NCI-H2107 (cell line): ENCODE data around the gene SBNO2.
"Not testable (repeated sequence)": the region's sequence is repeated elsewhere in the genome, so short reads cannot be mapped to it uniquely, and the experiment has no call there.

Experiments
- DNase-seq: peaks from one replicate; lab custom pipeline; 2025; lab: John Stamatoyannopoulos, UW

SBNO2 gene

GRCh38 chr19:1134431-1134830 is 39.6 kb downstream of the SBNO2 start:
- no peak for DNase-seq

- DNase-seq: no peak
These were observed 40.6 kb downstream of the SBNO2 start for GRCh38 chr19:1133471-1133929.

GRCh38 chr19:1132552-1133383 is 41.3 kb downstream of the SBNO2 start:
- DNase-seq: no peak

GRCh38 chr19:1131718-1132551 is 42.1 kb downstream of the SBNO2 start:
- no peak for DNase-seq

- DNase-seq: no peak
These were observed 43.0 kb downstream of the SBNO2 start for GRCh38 chr19:1130771-1131717.

GRCh38 chr19:1129535-1129934 is 44.5 kb downstream of the SBNO2 start:
- no peak for DNase-seq

GRCh38 chr19:1129084-1129483 is 45.0 kb downstream of the SBNO2 start:
- DNase-seq: not testable (repeated sequence)

GRCh38 chr19:1128106-1128505 is 46.0 kb downstream of the SBNO2 start:
- DNase-seq: no peak

GRCh38 chr19:1126984-1127760 is 46.9 kb downstream of the SBNO2 start:
- no peak for DNase-seq

GRCh38 chr19:1125601-1126467 is 48.2 kb downstream of the SBNO2 start:
- no peak for DNase-seq

- DNase-seq: no peak
These were observed 50.0 kb downstream of the SBNO2 start for GRCh38 chr19:1123885-1124677.

- DNase-seq: no peak
These were observed 50.7 kb downstream of the SBNO2 start for GRCh38 chr19:1123381-1123780.

- no peak for DNase-seq
These were observed 51.1 kb downstream of the SBNO2 start for GRCh38 chr19:1122972-1123363.

- no peak for DNase-seq
These were observed 51.8 kb downstream of the SBNO2 start for GRCh38 chr19:1122021-1122971.

- no peak for DNase-seq
These were observed 52.7 kb downstream of the SBNO2 start for GRCh38 chr19:1121395-1121794.

GRCh38 chr19:1119475-1120217 is 54.4 kb downstream of the SBNO2 start:
- DNase-seq: no peak

GRCh38 chr19:1118999-1119398 is 55.1 kb downstream of the SBNO2 start:
- DNase-seq: no peak
